ENCODE results near the gene MTHFS.

Gene MTHFS

DNA sequence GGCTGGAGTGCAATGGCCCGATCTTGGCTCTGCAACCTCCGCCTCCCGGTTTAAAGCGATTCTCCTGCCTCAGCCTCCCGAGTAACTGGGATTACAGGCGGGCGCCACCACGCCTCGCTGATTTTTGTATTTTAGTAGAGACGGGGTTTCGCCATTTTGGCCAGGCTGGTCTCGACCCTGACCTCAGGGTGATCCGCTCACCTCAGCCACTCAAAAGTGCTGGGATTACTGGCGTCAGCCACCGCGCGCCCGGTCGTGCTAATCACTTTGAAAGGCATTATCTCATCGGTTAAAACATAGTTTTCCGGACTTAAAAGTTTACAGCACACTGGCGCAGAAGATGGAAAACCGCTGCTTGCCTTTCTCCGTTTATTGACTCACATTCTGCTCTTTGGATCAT lies 27.6 kb upstream of the MTHFS start:
- Histone ChIP-seq H3K27ac (peak overlapping the region; percentile 83), H3K36me3 (peaks cover 24% of the 10 kb centered on the region), H3K4me3 (ENCODE audit: low read depth, low read length) (peak overlapping the region; percentile 85), H3K27me3 (ENCODE audit: insufficient read depth, low read depth, severe bottlenecking) (no peaks in the 10 kb centered on the region), H3K9me3 (ENCODE audit: severe bottlenecking) (peaks cover 9% of the 10 kb centered on the region)
- DNase-seq, result no peak
- TF ChIP-seq, protein P1, sequence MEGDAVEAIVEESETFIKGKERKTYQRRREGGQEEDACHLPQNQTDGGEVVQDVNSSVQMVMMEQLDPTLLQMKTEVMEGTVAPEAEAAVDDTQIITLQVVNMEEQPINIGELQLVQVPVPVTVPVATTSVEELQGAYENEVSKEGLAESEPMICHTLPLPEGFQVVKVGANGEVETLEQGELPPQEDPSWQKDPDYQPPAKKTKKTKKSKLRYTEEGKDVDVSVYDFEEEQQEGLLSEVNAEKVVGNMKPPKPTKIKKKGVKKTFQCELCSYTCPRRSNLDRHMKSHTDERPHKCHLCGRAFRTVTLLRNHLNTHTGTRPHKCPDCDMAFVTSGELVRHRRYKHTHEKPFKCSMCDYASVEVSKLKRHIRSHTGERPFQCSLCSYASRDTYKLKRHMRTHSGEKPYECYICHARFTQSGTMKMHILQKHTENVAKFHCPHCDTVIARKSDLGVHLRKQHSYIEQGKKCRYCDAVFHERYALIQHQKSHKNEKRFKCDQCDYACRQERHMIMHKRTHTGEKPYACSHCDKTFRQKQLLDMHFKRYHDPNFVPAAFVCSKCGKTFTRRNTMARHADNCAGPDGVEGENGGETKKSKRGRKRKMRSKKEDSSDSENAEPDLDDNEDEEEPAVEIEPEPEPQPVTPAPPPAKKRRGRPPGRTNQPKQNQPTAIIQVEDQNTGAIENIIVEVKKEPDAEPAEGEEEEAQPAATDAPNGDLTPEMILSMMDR (IDR thresholded peaks at IDR 0.05; ENCODE audit: low read depth, low read length), result no peak

DNA sequence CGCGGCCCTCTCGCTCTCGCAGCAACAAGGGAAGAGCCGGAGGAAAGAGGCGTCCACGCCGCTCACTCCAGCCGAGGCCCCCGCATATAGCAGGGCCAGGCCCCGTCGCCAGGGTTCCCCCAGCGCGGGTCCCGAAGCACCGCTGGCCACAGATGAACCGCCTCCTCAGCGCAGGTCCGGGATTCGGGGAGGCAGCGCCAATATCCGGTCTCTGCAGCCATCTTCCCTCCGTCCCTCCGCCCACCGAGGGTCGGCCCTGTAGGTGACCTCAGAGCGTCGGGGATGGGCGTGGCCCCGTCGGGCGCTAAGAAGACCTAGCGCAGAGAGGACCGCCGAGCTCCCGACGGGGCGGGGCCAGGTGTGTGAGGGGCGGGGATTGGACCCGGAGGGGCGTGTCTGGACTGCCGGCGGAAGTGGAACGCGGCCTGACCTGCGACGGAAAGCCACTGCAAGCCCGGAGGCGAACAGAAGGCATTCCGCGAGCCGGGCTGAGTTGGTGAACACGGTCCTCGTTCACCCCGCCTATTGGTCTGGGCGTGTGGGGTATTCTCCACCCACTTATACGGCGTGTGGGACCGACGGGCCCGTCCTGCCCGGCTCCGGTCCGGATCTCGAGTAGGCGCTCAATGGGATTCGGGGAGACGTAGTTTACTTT lies 26.8 kb upstream of the MTHFS start:
- Histone ChIP-seq H3K36me3 (peaks cover 30% of the 10 kb centered on the region), H3K4me3 (ENCODE audit: low read depth, low read length) (peak overlapping the region; percentile 85), H3K9me3 (ENCODE audit: severe bottlenecking) (peaks cover 15% of the 10 kb centered on the region), H3K27me3 (ENCODE audit: insufficient read depth, low read depth, severe bottlenecking) (no peaks in the 10 kb centered on the region), H3K27ac (peak overlapping the region; percentile 91)
- TF ChIP-seq, protein P1 (IDR thresholded peaks at IDR 0.05; ENCODE audit: low read depth, low read length), result no peak
- DNase-seq, result peak; percentile 98

- peaks cover 30% of the 10 kb centered on the region for H3K36me3 ChIP-seq
- H3K4me3 ChIP-seq (ENCODE audit: low read depth, low read length), result peak overlapping the region; percentile 85
- peak overlapping the region; percentile 91 for H3K27ac ChIP-seq
- H3K9me3 ChIP-seq (ENCODE audit: severe bottlenecking), result peaks cover 18% of the 10 kb centered on the region
- DNase-seq, result peak; percentile 83
- H3K27me3 ChIP-seq (ENCODE audit: insufficient read depth, low read depth, severe bottlenecking), result no peaks in the 10 kb centered on the region
- TF ChIP-seq, protein P1 (IDR thresholded peaks at IDR 0.05; ENCODE audit: low read depth, low read length), result no peak
Observed at GRCh38 chr15:79923079-79923514, 26.3 kb upstream of the MTHFS start.

GRCh38 chr15:79922512-79923078 lies 25.8 kb upstream of the MTHFS start:
- H3K36me3 ChIP-seq, result peaks cover 30% of the 10 kb centered on the region
- DNase-seq, result no peak
- no peaks in the 10 kb centered on the region for H3K27me3 ChIP-seq (ENCODE audit: insufficient read depth, low read depth, severe bottlenecking)
- peak overlapping the region; percentile 91 for H3K27ac ChIP-seq
- H3K9me3 ChIP-seq (ENCODE audit: severe bottlenecking), result peaks cover 19% of the 10 kb centered on the region
- H3K4me3 ChIP-seq (ENCODE audit: low read depth, low read length), result peak overlapping the region; percentile 85
- TF ChIP-seq, protein P1 (IDR thresholded peaks at IDR 0.05; ENCODE audit: low read depth, low read length), result no peak

DNA sequence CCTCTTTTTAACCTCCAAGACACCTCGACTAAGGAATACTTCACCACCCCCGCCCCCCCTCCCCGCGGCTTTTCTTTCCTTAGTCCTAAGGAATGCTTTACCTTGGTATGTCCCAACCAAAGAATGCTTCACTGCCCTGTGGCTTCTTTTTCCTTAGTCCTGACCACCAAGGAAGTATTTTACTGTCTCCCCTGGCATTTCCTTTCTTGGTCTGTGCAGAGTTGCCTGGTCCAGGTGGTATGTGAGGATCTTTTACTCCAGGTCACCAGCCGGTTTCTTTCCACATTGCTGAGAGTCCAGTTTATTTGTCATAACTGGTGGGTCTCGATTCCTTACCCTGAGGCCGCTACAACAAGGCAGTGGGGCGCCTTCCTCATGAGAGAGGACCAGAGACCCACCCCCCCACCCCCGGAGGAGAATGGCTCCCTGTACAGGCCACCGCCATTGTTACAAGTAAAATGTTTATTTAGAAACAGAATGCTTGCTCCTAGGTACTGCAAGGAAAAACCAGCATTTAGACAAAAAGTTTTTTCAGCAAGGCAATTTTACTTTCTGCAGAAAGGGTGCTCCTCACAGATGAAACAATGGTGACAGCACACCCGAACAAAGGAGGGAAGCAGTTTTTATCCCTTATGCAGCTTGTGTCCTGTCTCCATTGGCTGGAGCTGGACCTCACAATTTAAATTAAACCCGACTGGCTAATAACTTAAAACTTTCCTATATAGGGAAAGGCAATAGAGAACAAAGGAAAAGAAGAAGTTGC lies 23.1 kb upstream of the MTHFS start:
- H3K27me3 ChIP-seq (ENCODE audit: insufficient read depth, low read depth, severe bottlenecking), result no peaks in the 10 kb centered on the region
- H3K36me3 ChIP-seq, result peaks cover 30% of the 10 kb centered on the region
- no peak overlapping the region for H3K27ac ChIP-seq
- TF ChIP-seq, protein P1 (IDR thresholded peaks at IDR 0.05; ENCODE audit: low read depth, low read length), result no peak
- no peak overlapping the region for H3K4me3 ChIP-seq (ENCODE audit: low read depth, low read length)
- peaks cover 32% of the 10 kb centered on the region for H3K9me3 ChIP-seq (ENCODE audit: severe bottlenecking)
- no peak for DNase-seq

Measured in WERI-Rb-1 (cell line).